Astrocyte (in vitro differentiated cells and primary cell): ENCODE measurements around the gene PIGU.

ENCODE experiments used
- CTCF ChIP-seq: IDR thresholded peaks from 2 replicates; pipeline ENCODE4 v1.5.1; 2011; ENCODE audit warnings: low read depth, mild to moderate bottlenecking, inconsistent platforms, low read length, moderate library complexity; ENCODE audit not compliant: insufficient read depth
- EZH2 ChIP-seq: IDR thresholded peaks from 2 replicates; pipeline ENCODE4 v1.6.1; 2012; ENCODE audit warnings: mild to moderate bottlenecking, low read length, inconsistent platforms; ENCODE audit not compliant: insufficient read depth

- peak; percentile 12 for TF ChIP-seq CTCF
- TF ChIP-seq EZH2: no peak
These were observed 140.0 kb downstream of the PIGU start for GRCh38 chr20:34536798-34537394.
